Measurements from ENCODE around the gene DNAH2. TPM values are rescaled to one million over a fixed set of nuclear protein-coding genes. Genes with fewer than 3 reads are reported as not detected.

The DNAH2 gene
- total and polyA plus RNA-seq, 2 of the 13 experiments (the other 11 are each of a cell fraction or from before 2014, with no cell fraction given), result not detected

DNA sequence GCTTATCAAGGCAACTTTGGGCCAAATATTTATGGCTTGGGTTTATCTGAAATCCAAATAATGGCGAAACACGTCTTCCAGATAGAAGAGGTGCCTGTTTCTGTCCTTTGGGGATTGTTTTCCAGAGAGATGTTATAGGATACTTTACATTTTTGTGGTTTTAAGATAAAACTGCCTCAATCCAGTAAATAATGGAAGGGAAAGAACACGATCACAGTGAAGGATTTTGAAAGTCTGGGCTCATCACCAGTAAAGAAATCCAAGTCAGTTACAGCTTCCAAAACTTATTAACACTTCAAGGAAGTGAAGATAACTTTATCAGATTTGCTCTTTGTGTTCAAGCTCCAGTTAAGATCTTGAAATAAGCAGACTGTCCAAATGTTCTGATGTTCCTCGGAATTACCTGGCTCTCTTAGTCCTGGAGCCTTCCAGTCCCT lies 30.1 kb downstream of the DNAH2 start:
- BruUV-seq (replicated peaks), result no TSS peak
- Histone ChIP-seq H3K4me2 (ENCODE audit: low read depth, low read length) (no peak overlapping the region), H3K9ac (ENCODE audit: insufficient read depth, low read depth, low read length) (no peak overlapping the region), H3K4me1 (ENCODE audit: insufficient read depth, low read length) (peaks cover 37% of the 10 kb centered on the region), H3K27ac (ENCODE audit: extremely low read length, insufficient read depth, low read length) (no peak overlapping the region), H3K9me3 (ENCODE audit: low read length) (no peaks in the 10 kb centered on the region), H2AFZ (ENCODE audit: low read length) (no peak overlapping the region), H3K79me2 (ENCODE audit: insufficient read depth, low read length) (no peaks in the 10 kb centered on the region), H3K4me3 (replicated peaks in 1 of 3; ENCODE audit: insufficient read depth in 1 of 3, low read depth in 2 of 3, low read length in 3 of 3) (no peak overlapping the region), H4K20me1 (ENCODE audit: insufficient read depth, low read length) (no peaks in the 10 kb centered on the region), H3K36me3 (replicated peaks in 1 of 2; ENCODE audit: control insufficient read depth in 1 of 2, insufficient read depth in 2 of 2, low read length in 2 of 2) (no peaks in the 10 kb centered on the region), H3K27me3 (ENCODE audit: control insufficient read depth in 1 of 2, insufficient read depth in 2 of 2, low read length in 2 of 2) (peaks cover 0 to 10% of the 10 kb centered on the region in 2 experiments; a peak in 3 of 5 replicates)
- DNase-seq (ENCODE audit: low spot score) (peak; percentile 34), FAIRE-seq (no peak), ATAC-seq (no peak)
- TF ChIP-seq DPF2 (CRISPR knock-in tag; IDR thresholded peaks at IDR 0.05; ENCODE audit: borderline replicate concordance, low read depth) (no peak), SIX4 (CRISPR knock-in tag; IDR thresholded peaks at IDR 0.05) (no peak), GZF1 (CRISPR knock-in tag; IDR thresholded peaks at IDR 0.05) (no peak), SETDB1 (CRISPR knock-in tag; IDR thresholded peaks at IDR 0.05; ENCODE audit: borderline replicate concordance) (no peak), GRHL1 (CRISPR knock-in tag; conservative IDR thresholded peaks at IDR 0.05) (no peak), ZNF878 (CRISPR knock-in tag; IDR thresholded peaks at IDR 0.05) (no peak)
- in situ Hi-C loops (cut with HindIII; ENCODE audit: extremely low pct_ligation_motif_present, low pct_unique_long_range_greater_than_20kb), result no loop called here
- WGBS (ENCODE audit: low lambda C conversion rate), result 6% methylated on average over 4 of the region's 4 CpGs
- intact Hi-C loops (cut with micrococcal nuclease; ENCODE audit: unreplicated experiment), result loop anchor here (5.0 kb wide), 1 partner anchor 85 kb away; the partner anchor contains the start of gene KDM6B
- CTCF ChIA-PET (ENCODE audit: low intra/inter-chr PET ratio, low total read pairs), result no interaction called here
- POLR2A ChIA-PET, result no interaction called here
